MM.1S (cell line): ENCODE results near the gene BCAS3.

Experiments used
- DNase-seq: peaks from one replicate; pipeline ENCODE4 v3.0.0-alpha.2; 2015
- H2AFZ ChIP-seq: fragments of 300-600 bp; sonication (generic); 2 replicates; pipeline ENCODE4 v1.6.0; 2016; ENCODE audit warnings: antibody characterized with exemption, low read length
- H3F3A ChIP-seq: fragments of 300-600 bp; sonication (generic); 2 replicates; pipeline ENCODE4 v1.6.1; 2016; ENCODE audit warnings: mild to moderate bottlenecking, antibody characterized with exemption, low read length, moderate library complexity, mixed read lengths; ENCODE audit not compliant: insufficient read depth
- H3K27ac ChIP-seq: fragments of 300-600 bp; sonication (generic); 2 replicates; pipeline ENCODE4 v1.5.1; 2016; ENCODE audit warnings: mild to moderate bottlenecking, low read length
- H3K27me3 ChIP-seq: fragments of 300-600 bp; sonication (generic); replicated peaks from 2 replicates; pipeline ENCODE4 v1.6.0; 2016; ENCODE audit warnings: low read length; ENCODE audit not compliant: insufficient read depth
- H3K36me3 ChIP-seq: fragments of 300-600 bp; sonication (generic); replicated peaks from 2 replicates; pipeline ENCODE4 v1.6.1; 2016; ENCODE audit warnings: mild to moderate bottlenecking, low read length, mixed read lengths; ENCODE audit not compliant: insufficient read depth
- H3K4me1 ChIP-seq: fragments of 300-600 bp; sonication (generic); 2 replicates; pipeline ENCODE4 v1.6.1; 2016; ENCODE audit warnings: low read length, mixed read lengths
- H3K4me2 ChIP-seq: fragments of 300-600 bp; sonication (generic); 2 replicates; pipeline ENCODE4 v1.6.0; 2016; ENCODE audit warnings: low read depth, low read length
- H3K4me3 ChIP-seq: fragments of 300-600 bp; sonication (generic); 2 replicates; pipeline ENCODE4 v1.5.1; 2016; ENCODE audit warnings: low read length, mixed read lengths
- H3K79me2 ChIP-seq: fragments of 300-600 bp; sonication (generic); 2 replicates; pipeline ENCODE4 v1.6.1; 2016; ENCODE audit warnings: mixed run types, low read length, mixed read lengths
- H3K9ac ChIP-seq: fragments of 300-600 bp; sonication (generic); 2 replicates; pipeline ENCODE4 v1.6.1; 2016; ENCODE audit warnings: low read length, mixed read lengths
- H3K9me2 ChIP-seq: fragments of 300-600 bp; sonication (generic); replicated peaks from 2 replicates; pipeline ENCODE4 v1.6.1; 2016; ENCODE audit warnings: mild to moderate bottlenecking, low read length, mixed read lengths; ENCODE audit not compliant: insufficient read depth
- H3K9me3 ChIP-seq: fragments of 300-600 bp; sonication (generic); replicated peaks from 2 replicates; pipeline ENCODE4 v1.6.1; 2016; ENCODE audit warnings: mild to moderate bottlenecking, low read length, mixed read lengths; ENCODE audit not compliant: insufficient read depth
- H4K20me1 ChIP-seq: fragments of 300-600 bp; sonication (generic); 2 replicates; pipeline ENCODE4 v1.6.1; 2016; ENCODE audit warnings: mild to moderate bottlenecking, low read length, moderate library complexity, mixed read lengths; ENCODE audit not compliant: insufficient read depth
- EZH2 ChIP-seq: fragments of 300-600 bp; sonication (generic); optimal IDR thresholded peaks from 2 replicates; pipeline ENCODE3; 2017; ENCODE audit warnings: low read depth, mild to moderate bottlenecking, antibody characterized with exemption, low read length, mixed read lengths
- EZH2phosphoT487 ChIP-seq: fragments of 300-600 bp; sonication (generic); IDR thresholded peaks from 2 replicates; pipeline ENCODE4 v1.6.1; 2018; ENCODE audit warnings: antibody characterized with exemption, low read length
- TF ChIP-seq, protein P1 (sequence below): fragments of 300-600 bp; sonication (generic); IDR thresholded peaks from 2 replicates; pipeline ENCODE4 v1.5.1; 2016; ENCODE audit warnings: antibody characterized with exemption, low read length, mixed read lengths

BCAS3 gene

DNA sequence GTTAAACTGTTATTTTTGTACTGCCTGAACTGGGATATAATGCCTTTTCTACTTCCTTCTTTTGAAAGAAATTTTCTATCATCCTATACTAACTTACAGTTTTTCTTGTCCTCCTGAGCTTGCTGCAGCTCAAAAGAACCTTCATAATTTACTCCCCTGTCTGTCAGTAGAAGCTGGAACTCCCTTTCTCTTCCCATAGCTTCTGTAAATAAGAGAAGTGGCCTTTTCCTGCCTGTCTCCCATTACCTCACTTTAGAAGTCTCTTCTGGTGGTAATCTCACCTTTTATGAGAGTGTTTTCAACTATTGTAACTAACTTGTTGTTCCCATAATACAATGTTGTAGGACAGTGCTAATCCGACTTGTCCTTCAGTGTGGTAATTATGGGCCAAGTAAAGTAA is 475.2 kb downstream of the BCAS3 start:
- H3K9me2 ChIP-seq = no peaks in the 10 kb centered on the region
- no peak for TF ChIP-seq EZH2
- TF ChIP-seq, protein P1, sequence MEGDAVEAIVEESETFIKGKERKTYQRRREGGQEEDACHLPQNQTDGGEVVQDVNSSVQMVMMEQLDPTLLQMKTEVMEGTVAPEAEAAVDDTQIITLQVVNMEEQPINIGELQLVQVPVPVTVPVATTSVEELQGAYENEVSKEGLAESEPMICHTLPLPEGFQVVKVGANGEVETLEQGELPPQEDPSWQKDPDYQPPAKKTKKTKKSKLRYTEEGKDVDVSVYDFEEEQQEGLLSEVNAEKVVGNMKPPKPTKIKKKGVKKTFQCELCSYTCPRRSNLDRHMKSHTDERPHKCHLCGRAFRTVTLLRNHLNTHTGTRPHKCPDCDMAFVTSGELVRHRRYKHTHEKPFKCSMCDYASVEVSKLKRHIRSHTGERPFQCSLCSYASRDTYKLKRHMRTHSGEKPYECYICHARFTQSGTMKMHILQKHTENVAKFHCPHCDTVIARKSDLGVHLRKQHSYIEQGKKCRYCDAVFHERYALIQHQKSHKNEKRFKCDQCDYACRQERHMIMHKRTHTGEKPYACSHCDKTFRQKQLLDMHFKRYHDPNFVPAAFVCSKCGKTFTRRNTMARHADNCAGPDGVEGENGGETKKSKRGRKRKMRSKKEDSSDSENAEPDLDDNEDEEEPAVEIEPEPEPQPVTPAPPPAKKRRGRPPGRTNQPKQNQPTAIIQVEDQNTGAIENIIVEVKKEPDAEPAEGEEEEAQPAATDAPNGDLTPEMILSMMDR = no peak
- no peak for TF ChIP-seq EZH2phosphoT487
- H3K4me1 ChIP-seq = no peaks in the 10 kb centered on the region
- no peaks in the 10 kb centered on the region for H4K20me1 ChIP-seq
- no peaks in the 10 kb centered on the region for H3K9me3 ChIP-seq
- no peak overlapping the region for H3K4me2 ChIP-seq
- no peaks in the 10 kb centered on the region for H3K79me2 ChIP-seq
- H3F3A ChIP-seq = no peaks in the 10 kb centered on the region
- no peak for DNase-seq
- H3K27ac ChIP-seq = no peak overlapping the region
- no peak overlapping the region for H2AFZ ChIP-seq
- H3K9ac ChIP-seq = no peak overlapping the region
- no peak overlapping the region for H3K4me3 ChIP-seq
- no peaks in the 10 kb centered on the region for H3K36me3 ChIP-seq
- H3K27me3 ChIP-seq = no peaks in the 10 kb centered on the region

DNA sequence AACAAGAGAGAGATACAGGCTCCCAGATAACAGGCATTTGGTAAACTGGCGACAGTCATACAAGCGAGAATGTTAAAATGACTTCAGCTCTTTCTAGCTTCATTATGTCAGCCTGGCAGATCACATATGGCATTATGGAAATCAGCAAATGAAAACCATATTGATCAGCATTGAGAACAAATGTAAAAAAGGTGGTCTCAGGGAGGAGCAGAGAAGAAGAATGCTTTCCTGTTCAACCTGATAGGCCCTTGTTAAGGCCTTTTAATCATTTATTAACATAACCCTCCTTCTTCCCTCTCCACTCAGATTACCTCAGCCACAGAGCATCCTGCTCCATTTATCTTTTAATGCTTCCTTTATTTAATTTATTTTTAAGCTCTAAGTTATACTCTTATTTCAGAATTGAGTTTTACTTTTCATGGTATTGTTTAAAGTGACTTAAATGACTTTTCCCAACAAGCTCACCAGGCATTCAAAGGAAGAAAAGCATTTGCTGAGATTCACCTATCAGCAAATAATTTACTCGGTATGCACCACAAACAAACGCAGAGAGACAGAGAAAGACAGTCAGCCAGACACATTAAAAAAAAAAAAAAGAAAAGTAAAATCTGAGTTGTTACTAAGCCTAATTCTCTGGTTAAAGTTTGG is 478.1 kb downstream of the BCAS3 start:
- no peak overlapping the region for H3K4me2 ChIP-seq
- no peak for DNase-seq
- no peaks in the 10 kb centered on the region for H3K27me3 ChIP-seq
- H3K4me3 ChIP-seq = no peak overlapping the region
- no peaks in the 10 kb centered on the region for H3K9me3 ChIP-seq
- H3F3A ChIP-seq = no peaks in the 10 kb centered on the region
- no peaks in the 10 kb centered on the region for H4K20me1 ChIP-seq
- H3K4me1 ChIP-seq = no peaks in the 10 kb centered on the region
- no peaks in the 10 kb centered on the region for H3K36me3 ChIP-seq
- TF ChIP-seq, protein P1 = no peak
- no peak overlapping the region for H3K9ac ChIP-seq
- no peak overlapping the region for H2AFZ ChIP-seq
- no peaks in the 10 kb centered on the region for H3K9me2 ChIP-seq
- no peak overlapping the region for H3K27ac ChIP-seq
- no peaks in the 10 kb centered on the region for H3K79me2 ChIP-seq

DNA sequence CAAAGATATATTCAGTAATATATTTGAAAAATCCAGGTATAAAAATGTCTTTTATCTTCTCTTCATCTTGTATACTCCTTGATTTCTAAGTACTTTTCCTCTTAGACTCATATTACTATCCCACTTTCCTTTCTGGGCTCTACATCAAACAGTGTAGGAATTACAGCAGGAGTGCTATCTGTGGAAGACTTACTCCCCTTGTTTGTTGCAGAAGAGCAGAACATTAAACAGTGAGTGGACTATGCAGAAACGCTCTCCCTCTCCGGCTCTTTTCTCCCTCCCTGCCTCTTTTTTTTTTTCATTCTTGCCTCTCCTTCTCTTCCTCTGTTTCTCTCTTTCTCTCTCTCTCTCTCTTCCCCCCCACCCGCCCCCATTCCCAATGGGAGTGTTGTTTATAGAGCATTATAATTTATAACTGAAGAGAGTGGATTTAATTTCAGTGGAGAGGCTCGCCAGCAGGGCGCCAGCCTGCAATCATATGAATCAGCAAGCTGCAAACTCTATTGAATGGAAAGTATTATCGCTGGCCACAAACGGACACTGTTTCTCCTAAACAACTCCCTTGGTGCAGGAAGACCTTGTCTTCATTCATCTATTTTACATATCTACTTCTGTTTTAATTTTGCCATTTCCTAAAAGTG is 479.7 kb downstream of the BCAS3 start:
- H3K79me2 ChIP-seq = no peaks in the 10 kb centered on the region
- H3K4me3 ChIP-seq = no peak overlapping the region
- no peaks in the 10 kb centered on the region for H3K27me3 ChIP-seq
- no peak overlapping the region for H3K4me2 ChIP-seq
- H3F3A ChIP-seq = no peaks in the 10 kb centered on the region
- H3K9me3 ChIP-seq = no peaks in the 10 kb centered on the region
- H3K9me2 ChIP-seq = no peaks in the 10 kb centered on the region
- H3K36me3 ChIP-seq = no peaks in the 10 kb centered on the region
- H3K4me1 ChIP-seq = no peaks in the 10 kb centered on the region
- TF ChIP-seq EZH2 (no peak), EZH2phosphoT487 (no peak)
- TF ChIP-seq, protein P1 = no peak
- no peak for DNase-seq
- no peak overlapping the region for H3K27ac ChIP-seq
- no peaks in the 10 kb centered on the region for H4K20me1 ChIP-seq
- H3K9ac ChIP-seq = no peak overlapping the region
- no peak overlapping the region for H2AFZ ChIP-seq
